GM18508 (cell line): ENCODE results near the gene ZBTB7C.
"Not testable (repeated sequence)": the region's sequence is repeated elsewhere in the genome, so short reads cannot be mapped to it uniquely, and the experiment has no call there.

ENCODE experiments used
- ATAC-seq: cut with Tn5 transposase; IDR thresholded peaks from one replicate; pipeline ENCODE4 v1.9.1; 2021; ENCODE audit warnings: moderate number of reproducible peaks; ENCODE audit not compliant: insufficient read depth, unreplicated experiment

Gene ZBTB7C

GRCh38 chr18:48308755-48309575, 100.2 kb downstream of the ZBTB7C start:
- ATAC-seq: no peak

- no peak for ATAC-seq
These were observed 101.1 kb downstream of the ZBTB7C start for GRCh38 chr18:48308027-48308635.

GRCh38 chr18:48306838-48307237, 102.3 kb downstream of the ZBTB7C start:
- no peak for ATAC-seq

- ATAC-seq: no peak
These were observed 104.1 kb downstream of the ZBTB7C start for GRCh38 chr18:48304906-48305693.

GRCh38 chr18:48303883-48304282, 105.3 kb downstream of the ZBTB7C start:
- no peak for ATAC-seq

- no peak for ATAC-seq
These were observed 106.4 kb downstream of the ZBTB7C start for GRCh38 chr18:48302736-48303135.

- no peak for ATAC-seq
These were observed 108.7 kb downstream of the ZBTB7C start for GRCh38 chr18:48300463-48300961.

- ATAC-seq: no peak
These were observed 112.0 kb downstream of the ZBTB7C start for GRCh38 chr18:48297139-48297538.

GRCh38 chr18:48296581-48296980, 112.6 kb downstream of the ZBTB7C start:
- no peak for ATAC-seq

- ATAC-seq: no peak
These were observed 113.4 kb downstream of the ZBTB7C start for GRCh38 chr18:48295586-48296311.

- no peak for ATAC-seq
These were observed 114.1 kb downstream of the ZBTB7C start for GRCh38 chr18:48294899-48295585.

- no peak for ATAC-seq
These were observed 115.0 kb downstream of the ZBTB7C start for GRCh38 chr18:48293954-48294898.

- ATAC-seq: no peak
These were observed 116.3 kb downstream of the ZBTB7C start for GRCh38 chr18:48292782-48293424.

- no peak for ATAC-seq
These were observed 117.0 kb downstream of the ZBTB7C start for GRCh38 chr18:48292229-48292628.

GRCh38 chr18:48290162-48290926, 118.8 kb downstream of the ZBTB7C start:
- no peak for ATAC-seq

GRCh38 chr18:48284743-48285142, 124.4 kb downstream of the ZBTB7C start:
- no peak for ATAC-seq

- not testable (repeated sequence) for ATAC-seq
These were observed 125.2 kb downstream of the ZBTB7C start for GRCh38 chr18:48284011-48284410.
